GM19240 (cell line): ENCODE measurements around the gene MT2A.

Experiments used
- DNase-seq: peaks from one replicate; pipeline ENCODE4 v3.0.0; 2011; ENCODE audit warnings: low spot score; ENCODE audit not compliant: insufficient read length

Gene MT2A

DNA sequence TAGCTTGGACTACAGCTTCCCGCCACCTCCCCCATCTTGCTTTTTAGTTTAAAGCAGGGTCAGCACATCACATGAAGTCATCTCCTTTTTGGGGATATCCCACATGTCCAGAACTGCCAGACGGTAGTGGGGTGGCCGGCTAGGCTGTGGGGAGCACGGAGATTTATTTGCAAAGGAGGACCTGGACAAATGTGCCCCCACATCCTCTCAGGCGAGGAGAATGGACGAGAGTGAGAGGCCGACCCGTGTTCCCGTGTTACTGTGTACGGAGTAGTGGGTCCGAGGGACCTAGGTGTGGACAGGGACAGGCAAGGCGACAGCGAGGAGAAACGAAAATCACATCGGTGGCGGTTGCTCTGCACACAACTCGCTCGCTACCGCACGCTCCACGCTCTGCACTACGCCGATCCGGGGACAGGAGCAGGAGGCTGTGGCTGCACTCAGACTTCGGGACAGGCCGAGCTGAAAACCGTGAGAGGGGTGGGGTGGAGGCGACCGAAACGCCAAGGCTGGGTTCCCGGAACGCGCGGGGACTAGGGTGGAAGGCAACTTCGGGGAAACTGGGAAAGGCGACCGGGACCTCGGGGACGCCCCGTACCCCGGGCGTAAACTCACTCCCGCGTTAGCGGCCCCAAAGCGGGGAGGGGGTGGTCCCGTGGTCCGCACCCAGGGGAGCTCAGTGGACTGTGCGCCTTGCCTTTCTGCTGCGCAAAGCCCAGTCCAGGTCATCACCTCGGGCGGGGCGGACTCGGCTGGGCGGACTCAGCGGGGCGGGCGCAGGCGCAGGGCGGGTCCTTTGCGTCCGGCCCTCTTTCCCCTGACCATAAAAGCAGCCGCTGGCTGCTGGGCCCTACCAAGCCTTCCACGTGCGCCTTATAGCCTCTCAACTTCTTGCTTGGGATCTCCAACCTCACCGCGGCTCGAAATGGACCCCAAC lies 29.7 kb downstream of the MT2A start, which contains the start of gene MT1A:
MT1A (plus strand) TSS at position 853 of the 937 bp plus-strand sequence; CDS start at position 926, 73 bp downstream.
- DNase-seq: no peak

DNA sequence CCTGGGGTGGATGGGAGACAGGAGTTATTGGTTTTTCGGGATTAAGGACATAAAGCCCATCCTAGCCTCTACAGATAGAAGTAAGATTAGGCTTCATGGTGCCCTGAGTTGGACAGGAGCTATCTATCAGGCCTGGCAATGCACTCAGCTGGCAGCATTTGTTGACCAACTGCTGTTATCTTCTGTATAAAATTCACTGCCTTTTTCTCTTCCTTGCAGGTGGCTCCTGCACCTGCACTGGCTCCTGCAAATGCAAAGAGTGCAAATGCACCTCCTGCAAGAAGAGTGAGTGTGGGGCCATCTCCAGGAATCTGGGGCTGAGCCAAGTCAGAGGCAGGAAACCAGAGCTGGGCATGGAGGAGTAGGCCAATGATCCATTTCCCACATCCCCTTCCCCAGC lies 30.7 kb downstream of the MT2A start:
- DNase-seq: no peak

DNA sequence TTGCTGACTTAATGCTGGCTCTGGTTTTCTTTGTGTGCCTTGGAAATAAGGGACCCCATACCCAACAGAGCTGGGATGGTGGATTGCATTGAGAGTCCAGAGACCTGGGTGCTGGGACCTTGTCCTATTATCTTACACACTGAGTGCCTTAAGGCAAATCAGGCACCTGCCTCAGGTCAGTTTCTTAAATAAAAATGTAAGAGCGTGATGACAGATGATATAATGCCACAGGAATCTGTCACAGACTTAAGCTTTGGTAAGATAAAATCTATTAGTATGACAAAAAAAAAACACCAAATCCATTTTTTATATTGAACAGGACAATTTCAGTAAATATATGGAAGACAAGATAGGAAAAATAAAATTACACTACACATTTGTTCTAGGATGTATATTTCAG lies 31.7 kb downstream of the MT2A start:
- DNase-seq: no peak

DNA sequence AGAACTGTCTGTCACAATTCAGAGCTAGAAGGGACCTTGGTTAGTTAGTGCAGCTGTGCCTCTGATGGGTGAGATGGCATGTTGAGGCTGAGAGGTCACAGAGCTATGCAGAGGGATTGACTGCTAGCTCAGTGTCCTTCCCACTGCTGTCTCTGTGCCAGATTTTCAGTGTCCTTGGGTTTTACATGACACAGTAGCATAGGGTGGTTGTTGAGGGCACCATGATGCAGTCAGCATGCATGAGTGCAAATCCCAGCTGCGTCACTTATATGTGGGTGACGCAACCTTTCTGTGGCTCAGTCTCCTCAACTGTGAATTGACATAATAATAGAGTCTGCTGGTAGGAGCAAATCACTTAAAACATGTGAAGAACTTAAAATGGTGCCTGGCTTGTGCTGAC lies 32.8 kb downstream of the MT2A start:
- DNase-seq: no peak

DNA sequence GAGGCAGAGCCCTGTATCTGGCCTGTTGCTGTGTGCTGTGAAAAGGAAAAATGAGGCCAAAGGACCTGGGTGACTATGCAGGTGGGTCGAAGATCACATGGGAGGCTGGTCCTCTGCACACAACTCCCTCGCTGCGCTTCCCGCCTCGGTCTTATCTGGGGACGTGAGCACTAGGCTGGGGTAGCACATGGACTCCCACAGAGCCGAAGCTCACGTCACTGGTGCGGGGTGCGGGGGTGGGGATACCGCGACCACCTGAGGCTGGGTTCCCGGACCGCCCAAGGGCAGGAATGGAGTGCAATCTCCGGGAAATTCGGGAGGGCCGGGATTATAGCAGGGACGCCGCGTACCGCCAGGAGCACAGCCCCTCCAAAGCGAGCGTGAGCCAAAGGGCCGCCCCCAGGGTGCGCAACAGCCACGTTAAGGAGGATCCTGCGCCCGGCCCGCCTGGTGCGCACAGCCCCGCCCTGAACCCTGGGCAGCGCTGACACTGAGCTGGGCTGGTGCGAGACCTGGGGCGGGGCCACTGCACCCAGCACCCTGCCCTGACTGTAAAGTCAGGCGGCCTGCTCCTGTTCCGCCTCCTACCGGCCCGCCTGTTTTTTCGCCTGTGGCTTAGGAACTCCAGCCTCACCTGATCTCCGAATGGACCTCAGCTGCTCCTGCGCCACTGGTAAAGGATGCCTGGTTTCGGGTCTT lies 34.8 kb downstream of the MT2A start:
- no peak for DNase-seq

DNA sequence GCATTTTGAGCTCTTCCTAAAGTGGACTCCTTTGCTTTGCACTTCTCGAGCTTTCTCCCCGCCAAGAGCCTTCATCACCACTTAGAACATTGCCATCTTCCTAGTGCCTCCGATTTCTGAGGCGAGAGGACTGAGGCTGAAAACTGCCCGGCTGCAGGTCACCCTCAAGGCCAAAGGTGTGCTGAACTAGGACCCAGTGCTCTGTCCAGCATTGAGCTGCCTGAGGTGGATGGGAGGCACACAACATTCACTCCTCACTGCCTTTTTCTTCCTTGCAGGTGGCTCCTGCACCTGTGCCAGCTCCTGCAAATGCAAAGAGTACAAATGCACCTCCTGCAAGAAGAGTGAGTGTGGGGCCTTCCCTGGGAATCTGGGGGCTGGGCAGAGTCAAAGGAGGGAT lies 35.4 kb downstream of the MT2A start:
- DNase-seq: no peak

DNA sequence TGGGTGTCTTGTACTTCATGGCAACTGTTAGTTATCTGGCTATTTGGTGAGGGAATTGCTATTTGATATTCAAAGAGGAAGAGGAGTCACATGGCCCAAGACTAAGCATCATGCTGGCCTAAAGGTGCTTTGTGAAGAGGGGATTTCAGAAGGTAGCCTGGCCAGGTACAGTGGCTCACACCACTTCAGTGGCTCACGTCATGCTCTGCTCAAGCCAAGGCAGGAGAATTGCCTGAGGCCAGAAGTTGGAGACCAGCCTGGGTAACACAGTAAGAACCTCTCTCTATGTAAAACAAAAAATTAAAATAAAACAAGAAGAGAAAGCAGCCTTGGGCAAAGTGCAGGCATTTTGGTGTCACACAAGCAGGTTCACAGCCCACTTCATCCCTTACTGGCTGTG lies 36.9 kb downstream of the MT2A start:
- DNase-seq: no peak

DNA sequence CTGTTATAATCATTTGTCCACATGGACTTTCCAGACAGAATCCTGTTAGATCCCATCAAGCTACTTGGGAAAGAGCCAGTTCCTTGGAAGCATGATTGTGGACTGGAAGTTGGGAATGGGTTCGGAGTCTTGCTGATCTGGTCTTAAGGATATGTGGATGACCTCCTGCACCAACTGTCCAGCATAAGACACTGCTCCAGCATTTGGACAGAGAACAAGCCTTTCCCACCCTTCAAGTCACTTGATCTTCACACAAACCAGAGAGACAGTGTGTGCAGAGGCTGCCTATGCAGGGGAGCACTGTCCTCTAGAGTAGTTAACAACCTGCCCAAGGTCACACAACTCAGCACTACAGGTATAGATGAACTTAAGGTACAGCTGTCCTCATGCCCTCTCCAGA lies 37.5 kb downstream of the MT2A start:
- no peak for DNase-seq

DNA sequence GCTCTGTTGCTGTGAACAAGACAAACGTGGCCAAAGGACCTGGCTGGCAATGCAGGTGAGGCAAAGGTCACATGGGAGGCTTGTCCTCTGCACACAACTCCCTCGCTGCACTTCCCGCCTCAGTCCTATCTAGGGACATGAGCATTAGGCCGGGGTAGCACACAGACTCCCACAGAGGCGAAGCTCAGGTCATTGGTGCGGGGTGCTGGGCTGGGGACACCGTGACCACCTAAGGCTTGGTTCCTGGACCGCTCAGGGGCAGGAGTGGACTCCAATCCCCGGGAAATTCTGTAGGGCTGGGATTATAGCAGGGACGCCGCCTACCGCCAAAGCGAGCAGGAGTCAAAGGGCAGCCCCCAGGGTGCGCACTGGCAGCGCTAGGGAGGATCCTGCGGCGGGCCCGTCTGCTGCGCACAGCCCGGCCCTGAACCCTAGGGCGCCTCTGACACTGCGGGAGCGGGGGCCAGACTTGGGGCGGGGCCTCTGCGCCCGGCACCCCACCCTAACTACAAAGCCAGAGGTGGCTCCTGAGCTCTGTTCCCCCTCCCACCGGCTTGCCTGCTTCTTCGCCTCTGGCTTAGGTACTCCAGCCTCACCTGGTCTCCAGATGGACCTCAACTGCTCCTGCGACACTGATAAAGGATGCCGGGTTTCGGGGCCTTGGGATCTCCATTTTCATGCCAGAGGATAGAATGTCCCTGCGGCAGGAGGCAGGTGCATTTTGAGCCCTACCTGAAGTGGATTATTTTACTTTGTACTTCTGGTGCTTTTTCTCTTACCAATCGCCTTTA lies 39.5 kb downstream of the MT2A start:
- no peak for DNase-seq

DNA sequence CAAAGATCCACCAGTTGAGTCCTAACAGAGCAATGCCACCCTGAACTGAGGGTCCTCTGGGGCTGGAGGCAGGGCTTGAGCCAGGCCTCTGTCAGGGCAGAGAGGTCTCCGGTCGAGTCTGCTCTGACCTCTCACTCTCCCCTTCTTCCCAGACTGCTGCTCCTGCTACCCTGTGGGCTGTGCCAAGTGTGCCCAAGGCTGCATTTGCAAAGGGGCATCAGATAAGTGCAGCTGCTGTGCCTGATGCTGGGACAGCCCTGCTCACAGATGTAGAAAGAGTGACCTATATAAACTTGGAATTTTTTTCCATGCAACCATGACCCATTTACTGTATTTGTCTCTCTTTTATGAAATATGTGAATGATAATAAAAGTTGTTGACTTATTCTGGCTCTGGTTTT lies 40.9 kb downstream of the MT2A start:
- DNase-seq: no peak

DNA sequence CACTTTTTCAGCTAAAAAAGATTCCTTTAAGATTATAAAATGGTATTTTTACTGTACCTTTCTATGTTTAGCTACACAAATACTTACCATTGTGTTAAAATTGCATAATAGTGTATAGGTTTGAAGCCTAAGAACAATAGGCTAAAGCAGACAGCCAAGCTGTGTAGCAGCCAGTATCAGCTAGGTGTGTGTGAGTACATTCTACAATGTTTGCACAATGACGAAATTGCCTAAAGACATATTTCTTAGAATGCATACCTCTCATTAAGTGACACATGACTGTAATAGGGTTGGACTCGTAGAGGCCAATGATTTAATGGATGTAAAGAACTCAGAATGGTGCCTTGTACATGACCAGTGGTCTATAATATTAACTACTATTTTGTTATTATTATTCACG lies 41.4 kb downstream of the MT2A start:
- no peak for DNase-seq

DNA sequence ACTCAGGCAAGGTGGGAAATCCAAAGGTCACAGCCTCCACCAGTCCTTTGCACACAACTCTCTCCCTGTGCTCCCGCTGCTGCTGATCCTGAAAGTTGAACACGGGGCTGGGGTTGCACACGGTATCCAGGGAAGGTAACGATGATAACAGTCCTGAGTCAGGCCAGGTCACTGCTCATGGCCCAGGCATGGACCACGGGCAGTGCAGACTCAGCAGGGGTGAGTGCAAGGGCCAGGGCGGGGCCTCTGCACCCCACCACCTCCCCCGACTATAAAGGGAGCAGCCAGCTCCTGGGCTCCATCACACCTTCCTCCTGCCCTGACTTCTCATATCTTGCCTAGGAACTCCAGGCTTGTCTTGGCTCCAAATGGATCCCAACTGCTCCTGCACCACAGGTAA lies 43.2 kb downstream of the MT2A start, which contains the start of gene MT1B:
MT1B (plus strand) TSS at position 301 of the 400 bp plus-strand sequence; CDS start at position 369, 68 bp downstream.
- DNase-seq: no peak

DNA sequence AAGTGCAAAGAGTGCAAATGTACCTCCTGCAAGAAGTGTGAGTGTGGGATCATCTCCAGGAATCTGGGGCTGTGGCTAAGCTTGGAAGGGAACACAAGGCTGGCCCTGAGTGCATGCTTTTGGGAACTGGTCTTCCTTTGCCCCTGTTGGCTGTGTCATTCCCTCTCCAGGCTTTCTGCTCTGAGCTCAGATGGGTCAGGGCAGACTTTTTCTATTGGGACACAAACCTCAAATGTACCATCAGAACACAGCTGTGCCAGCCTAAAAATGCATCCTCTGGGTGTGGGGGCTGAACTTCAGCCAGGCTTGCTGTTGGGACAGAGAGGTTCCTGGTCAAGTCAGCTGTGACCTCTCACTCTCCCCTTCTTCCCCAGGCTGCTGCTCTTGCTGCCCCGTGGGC lies 44.2 kb downstream of the MT2A start:
- DNase-seq: no peak

DNA sequence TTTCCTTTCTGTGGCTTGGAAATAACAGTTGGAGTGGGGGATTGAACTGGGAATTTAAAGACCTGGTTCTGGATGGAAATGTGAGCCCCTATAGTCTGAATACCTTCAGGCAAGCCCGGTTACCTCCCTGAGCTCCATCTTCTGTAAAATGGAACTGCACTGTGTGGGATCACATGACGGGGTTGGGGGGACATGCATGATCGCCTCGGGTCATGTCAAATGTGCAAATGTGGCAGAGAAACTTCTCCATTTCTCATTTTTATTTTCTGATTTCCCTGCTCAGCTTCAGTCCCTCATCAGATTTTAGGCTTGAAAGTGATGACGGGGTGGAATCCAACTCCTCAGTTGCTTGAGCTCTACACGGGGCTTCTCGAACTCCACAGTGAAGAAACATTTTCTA lies 44.8 kb downstream of the MT2A start:
- DNase-seq: no peak

DNA sequence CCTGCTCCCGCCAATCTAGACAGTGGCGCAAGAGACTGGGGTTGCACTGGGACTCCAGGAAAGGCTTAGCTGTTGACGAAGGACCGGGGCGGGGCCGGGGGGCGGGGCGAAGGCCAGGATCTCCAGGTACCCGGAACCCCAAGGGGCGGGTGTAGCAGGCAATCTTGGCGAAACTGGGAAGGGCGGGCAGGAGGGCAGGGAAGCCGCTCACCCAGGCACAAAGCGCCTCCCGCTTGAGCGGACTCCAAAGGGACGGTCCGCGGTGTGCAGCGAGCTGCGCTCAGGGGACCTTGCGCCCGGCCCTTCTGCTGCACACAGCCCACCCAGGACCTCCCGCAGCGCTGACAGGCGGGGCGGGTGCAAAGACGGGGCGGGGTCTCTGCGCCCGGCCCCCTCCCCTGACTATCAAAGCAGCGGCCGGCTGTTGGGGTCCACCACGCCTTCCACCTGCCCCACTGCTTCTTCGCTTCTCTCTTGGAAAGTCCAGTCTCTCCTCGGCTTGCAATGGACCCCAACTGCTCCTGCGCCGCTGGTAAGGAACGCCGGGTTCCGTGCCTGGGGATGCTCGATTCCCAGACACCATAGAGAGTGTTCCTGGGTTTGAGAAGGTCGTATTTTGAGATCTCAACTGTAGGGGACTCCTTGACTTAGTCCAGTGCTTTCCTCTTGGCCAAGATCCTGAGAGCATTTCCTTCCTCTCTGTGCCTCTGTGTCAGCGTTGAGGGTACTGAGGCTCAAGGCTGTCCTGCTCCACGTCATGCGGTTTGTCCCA lies 49.4 kb downstream of the MT2A start, which contains the start of gene MT1F:
MT1F (plus strand) TSS at position 405 of the 772 bp plus-strand sequence; CDS start at position 505, 100 bp downstream.
- DNase-seq: peak; percentile 22

DNA sequence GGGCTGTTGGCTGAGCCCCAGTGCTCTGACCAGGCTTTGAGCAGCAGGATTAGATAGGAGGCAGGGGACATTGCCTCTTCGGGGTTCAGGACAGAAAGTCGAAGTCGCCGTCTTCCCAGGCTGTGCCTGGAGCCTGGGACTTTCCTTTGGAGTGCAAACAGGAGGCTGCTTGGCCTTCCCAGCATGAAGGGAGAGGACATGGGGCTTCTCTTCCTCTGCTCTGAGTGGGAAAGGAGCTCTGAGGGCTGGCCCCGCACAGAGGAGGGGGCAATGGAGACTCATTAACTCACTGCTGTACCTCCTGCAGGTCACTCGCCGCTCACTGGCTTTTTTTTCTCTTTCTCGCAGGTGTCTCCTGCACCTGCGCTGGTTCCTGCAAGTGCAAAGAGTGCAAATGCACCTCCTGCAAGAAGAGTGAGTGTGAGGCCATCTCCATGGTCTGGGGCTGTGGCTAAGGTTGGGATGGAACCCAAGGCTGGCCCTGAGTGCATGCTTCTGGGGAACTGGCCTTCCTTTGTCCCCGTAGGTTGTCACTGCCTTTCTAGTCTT lies 50.0 kb downstream of the MT2A start:
- DNase-seq: no peak
